Measurements from ENCODE around the gene BAX.

DNA sequence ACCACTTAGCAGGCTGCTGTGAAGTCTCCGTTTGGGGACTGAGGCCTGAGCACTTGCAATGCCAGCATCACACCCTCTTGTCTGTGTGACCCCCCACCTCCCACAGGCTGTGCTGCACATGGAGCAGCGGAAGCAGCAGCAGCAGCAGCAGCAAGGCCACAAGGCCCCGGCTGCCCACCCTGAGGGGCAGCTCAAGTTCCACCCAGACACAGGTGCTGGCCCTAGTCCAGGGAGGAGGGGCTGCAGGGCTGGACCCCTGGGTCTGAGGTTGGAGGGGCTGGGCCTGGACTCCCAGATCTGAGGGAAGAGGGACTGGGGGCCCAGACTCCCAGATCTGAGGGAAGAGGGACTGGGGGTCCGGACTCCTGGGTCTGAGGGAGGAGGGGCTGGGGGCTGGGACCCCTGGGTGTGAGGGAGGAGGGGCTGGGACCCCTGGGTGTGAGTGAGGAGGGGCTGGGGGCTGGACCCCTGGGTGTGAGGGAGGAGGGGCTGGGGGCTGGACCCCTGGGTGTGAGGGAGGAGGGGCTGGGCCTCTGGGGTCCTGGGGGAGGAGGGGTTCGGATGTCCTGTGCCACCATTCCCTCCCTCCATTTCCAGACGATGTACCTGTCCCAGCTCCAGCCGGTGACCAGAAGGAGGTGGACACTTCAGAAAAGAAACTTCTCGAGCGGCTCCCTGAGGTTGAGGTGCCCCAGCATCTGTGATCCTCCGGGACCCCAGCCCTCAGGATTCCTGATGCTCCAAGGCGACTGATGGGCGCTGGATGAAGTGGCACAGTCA, 32.8 kb upstream of the BAX start:
- no peak for TF ChIP-seq CTCF (IDR thresholded peaks at IDR 0.05)
- no peak for TF ChIP-seq POLR2A (IDR thresholded peaks at IDR 0.05)

All from body of pancreas (tissue), 4 donors.